ENCODE measurements around the gene HRH4.

Gene HRH4, protein sequence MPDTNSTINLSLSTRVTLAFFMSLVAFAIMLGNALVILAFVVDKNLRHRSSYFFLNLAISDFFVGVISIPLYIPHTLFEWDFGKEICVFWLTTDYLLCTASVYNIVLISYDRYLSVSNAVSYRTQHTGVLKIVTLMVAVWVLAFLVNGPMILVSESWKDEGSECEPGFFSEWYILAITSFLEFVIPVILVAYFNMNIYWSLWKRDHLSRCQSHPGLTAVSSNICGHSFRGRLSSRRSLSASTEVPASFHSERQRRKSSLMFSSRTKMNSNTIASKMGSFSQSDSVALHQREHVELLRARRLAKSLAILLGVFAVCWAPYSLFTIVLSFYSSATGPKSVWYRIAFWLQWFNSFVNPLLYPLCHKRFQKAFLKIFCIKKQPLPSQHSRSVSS

DNA sequence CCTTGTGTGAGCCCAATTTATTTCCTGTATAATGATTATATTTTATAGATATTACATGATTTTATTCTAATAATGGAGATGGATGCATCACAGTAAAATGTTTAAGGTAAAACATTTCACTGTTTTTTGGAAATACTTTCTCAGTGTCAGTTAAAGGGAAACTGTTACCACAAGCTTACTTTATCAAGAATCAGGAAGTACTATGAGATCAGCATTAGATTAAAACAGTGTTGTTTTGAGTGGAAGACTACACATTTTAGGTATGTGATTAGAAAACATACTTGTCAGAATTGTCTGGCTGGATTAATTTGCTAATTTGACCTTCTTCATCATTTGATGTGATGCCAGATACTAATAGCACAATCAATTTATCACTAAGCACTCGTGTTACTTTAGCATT lies at the start of gene HRH4:
HRH4 (plus strand) TSS at position 250 of the 400 bp plus-strand sequence; CDS start at position 342, 92 bp downstream.
- DNase-seq = no peak

DNA sequence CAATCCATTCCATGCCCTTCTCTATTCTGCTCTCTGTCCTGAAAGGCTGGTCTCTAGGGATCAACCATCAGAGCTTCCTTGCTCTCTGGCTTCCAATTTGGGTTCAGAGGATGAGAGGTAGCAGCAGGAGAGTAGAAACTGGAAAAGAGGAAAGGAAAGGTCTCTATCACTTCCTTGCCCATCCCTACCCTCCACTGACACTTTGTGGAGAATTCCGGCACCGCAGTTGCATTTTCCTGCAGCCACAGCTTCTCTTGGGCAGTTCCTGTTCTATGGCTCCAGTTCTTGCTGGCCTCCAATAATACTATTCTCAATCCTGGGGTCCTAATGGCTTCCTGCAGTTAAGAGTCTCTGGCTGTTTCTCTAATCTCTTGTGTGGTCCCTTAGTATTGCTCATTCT lies 47.3 kb upstream of the HRH4 start:
- DNase-seq = no peak

DNA sequence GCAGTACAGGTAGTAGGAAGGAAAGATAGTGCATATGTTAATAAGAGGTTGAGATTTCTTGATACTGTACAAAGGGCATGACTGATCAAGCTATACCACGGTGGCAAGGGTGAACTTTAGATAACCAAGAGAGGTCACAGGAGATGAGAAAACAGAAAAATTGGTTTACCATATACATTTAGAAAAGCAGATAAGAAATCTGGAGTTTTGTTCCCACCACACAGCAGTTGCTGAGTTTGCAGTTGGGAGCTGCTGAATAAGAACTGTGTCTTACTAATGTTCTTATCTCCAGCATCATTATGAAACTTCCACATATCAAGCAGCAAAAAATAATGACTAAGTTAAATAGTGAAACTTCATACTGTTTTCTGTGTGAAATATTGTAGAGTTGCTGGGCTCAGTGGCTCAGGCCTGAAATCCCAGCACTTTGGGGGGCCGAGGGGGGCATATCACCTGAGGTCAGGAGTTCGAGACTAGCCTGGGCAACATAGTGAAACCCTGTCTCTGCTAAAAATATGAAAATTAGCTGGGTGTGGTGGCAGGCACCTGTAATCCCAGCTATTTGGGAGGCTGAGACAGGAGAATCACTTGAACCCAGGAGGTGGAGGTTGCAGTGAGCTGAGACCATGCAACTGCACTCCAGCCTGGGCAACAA lies 46.0 kb upstream of the HRH4 start:
- no peak for DNase-seq

DNA sequence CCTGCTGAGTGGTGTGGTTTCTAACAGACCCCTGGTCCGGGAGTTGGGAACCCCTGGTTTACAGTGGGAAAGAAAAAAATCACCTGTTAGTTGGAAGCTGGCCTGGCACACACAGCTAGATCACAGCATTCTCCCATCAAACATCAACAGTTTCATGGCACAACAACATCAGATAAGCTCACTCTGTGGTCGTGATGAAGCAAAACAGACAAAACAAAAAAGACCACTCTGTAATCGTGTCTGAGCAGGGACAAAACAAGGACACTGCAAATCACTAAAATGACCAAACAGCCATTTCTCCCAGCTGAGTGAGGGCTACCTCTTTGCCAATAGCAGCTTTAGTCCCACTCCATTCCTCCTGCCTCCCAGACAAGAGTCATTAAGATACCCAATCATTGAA lies 43.0 kb upstream of the HRH4 start:
- DNase-seq = no peak

DNA sequence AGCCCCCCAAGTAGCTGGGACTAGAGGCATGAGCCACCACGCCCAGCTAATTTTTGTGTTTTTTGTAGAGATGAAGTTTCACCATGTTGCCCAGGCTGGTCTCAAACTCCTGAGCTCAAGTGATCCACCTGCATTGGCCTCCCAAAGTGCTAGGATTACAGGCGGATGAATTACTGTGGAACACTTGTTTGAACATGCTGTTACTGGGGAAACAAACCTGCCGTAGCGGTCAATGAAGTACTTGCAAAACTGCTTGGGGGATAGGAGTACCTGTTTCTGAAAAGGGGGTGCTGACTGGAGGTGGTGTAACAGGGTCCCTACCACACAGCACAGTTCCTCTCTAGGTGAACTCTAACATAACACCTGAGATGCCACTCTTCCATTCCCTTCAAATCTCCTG lies 39.9 kb upstream of the HRH4 start:
- DNase-seq = no peak

DNA sequence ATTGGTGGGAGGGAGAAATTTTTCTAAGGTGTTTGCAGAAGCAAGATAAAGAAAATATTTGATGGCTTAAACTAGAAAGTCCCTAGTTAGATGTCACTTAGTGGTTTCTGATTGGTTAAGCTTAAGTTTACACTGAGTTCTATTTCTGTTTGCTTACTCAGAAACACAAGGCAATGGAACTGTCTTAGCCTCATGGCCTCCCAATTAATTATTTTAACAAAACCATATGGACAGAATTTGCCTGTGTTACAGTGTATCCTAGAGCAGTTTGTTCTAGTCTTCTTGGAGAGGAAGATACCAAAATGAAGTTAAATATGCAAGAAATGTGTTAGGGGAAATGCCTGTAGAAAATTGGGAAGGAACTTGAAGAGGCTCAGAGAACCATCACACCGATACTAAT lies 38.6 kb upstream of the HRH4 start:
- no peak for DNase-seq

DNA sequence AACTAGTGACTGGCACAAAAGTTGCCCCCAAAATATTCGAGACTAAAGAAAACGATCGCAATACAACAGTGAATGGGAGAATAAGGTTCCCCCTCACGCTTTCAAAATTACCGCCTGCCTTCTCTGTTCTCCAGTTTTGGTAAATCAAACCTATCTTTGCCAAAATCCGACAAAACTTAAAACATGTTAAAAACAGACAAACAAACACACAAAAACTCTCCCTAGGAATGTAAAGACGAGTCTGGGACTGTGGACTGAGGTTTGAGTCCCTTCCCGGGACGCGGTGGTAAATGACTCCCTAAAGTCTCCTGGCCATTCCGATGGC lies 34.4 kb upstream of the HRH4 start:
- no peak for DNase-seq

DNA sequence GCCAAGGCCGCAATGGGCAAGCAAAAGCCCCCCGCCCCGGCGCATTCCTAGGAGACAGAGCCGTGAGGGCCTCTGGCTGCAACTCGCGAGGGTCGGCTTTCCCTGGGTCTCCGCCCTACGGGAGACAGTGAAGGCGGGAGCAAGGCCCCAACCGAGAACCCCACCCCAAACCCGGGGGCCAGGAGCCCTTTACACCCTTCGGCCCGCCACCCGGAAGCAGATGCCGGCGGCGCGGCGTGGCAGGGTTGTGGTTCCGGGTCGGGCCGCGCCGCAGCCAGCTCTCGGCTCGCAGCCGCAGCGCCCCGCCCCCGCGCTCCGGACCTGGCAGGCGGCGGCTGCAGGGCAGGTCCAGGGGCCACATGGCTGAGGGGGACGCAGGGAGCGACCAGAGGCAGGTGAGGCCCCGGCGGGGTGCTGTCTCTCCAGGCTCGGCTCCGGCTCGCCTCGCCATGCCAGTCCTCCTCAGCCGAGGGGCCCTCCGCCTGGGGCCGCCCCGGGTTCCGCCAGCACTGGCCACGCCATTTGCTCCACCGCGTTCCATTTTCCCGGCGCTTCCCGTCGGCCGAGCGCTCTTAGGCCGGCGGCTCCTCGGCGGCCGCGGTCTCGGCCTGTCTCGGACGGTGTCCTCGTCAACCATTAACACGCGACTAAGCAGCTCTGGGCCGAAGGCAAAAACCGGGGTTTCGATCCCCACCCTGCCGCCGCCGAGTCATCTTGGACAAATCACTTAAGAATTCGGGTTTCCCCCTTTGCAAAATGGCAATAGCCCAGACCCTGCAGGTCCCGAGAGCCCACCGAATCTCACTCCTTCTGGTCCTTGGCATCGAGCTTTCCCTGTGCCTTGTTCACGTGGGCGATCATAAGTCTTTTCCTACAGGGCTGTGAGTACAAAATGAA lies 33.8 kb upstream of the HRH4 start, which contains the start of gene IMPACT:
IMPACT (plus strand) TSS at position 273 of the 897 bp plus-strand sequence; CDS start at position 360, 87 bp downstream.
- DNase-seq = no peak

DNA sequence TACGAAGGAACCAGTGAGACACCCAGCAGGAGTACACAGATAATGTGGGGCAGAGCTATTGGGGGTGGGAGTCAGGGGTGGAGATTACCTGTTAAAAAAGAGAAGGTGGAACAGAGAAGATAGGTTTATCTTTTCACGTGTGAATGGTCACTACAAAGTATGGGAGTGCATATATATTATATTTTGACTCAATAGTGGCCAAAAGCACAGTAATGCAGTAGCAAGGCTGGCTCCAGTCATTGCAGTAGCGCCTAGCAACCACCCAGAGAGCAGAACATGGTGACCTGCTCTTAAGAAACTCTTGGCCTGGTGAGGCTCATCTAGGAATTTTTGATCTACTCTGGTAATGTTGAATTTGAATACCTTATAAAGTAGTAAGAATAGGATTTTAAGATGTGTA lies 33.0 kb upstream of the HRH4 start:
- DNase-seq = no peak

DNA sequence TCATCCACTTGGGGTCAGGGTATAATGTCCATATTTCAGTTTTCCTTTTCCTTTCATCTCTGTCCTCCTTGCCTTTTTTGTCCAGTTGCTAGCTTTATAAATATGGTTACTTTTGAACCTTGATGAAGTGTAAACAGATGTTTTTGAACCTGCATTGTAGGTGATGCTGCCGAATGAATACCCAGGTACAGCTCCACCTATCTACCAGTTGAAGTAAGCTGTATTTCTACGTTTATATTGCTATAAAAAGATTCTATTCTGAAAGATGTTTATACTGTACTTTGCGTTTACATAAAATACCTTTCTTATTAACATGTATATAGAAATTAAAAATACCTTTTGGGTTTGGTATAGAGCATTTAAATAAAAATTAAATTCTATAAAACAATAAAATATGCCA lies 31.7 kb upstream of the HRH4 start:
- no peak for DNase-seq

DNA sequence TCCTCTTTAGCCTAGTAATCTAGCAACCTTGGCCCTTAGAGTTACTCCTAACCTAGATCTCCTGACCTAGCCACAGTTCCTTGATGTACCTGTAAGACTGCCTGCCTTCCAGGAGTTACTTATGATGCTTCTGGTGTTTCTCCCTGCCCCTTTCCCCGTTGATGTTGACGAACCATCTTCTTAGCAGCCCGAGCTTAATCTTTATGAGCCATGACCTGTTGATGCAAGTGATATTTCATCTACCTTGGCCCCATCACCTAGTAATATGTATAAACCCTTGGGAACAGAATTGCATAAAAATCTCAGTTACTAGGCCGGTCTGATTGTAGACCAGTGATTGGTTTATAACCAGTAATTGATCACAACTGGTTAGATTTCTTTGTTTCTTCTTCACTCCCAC lies 31.2 kb upstream of the HRH4 start:
- DNase-seq = no peak

DNA sequence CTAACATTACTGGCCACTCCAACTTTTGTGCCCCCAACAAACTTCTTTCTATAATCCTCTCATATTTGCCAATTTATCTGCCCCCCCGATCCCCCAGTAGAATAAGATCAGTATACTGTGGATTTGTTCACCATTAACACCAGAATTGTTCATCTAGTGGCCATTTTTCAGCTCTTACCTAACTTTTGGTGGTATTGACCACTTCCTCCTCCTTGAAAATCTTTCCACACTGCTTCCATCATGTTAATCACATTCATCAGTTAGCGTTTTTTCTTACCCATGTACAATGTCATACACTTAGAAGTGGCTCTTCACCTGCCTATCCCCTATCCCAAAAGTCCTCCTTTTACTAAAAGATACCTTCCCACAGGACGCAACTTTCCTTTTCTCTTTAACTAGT lies 27.8 kb upstream of the HRH4 start:
- no peak for DNase-seq

DNA sequence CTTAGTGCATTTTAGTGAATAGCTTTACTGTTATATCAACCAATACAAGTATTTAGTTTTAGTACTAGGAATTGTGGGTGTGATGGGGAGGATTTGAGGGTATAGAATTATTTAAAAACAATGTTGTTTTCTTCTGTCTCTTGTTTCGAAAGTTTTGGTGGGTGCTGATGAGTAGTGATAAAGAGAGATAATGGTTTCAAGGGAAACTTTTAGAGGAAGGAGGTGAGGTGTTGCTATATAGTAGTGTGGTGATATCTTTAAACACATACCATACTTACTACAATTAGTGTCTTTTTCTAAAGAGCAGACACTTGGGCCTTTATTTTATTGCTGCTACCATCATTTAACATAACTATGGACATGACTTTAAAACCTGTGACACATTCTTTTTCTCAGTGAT lies 23.5 kb upstream of the HRH4 start:
- DNase-seq = no peak

DNA sequence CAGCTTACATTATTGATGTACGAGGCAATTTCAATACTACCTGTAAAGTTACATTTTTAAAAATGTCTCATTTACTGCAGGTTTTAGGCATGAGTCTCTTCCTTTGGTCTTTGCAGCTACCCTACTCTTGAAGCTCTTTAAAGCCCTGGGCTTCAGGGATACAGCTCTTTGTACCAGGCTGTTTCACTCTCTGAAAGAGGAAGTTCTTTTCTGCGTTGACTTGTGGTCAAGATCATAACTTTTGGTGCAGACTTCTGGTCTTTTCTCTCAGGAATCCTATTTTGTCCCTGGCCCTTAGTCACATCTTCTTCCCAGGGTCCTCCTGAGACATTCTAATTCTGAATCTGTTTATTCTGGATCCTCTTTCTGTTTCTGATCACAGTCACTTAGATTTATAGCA lies 16.6 kb upstream of the HRH4 start:
- DNase-seq = no peak

DNA sequence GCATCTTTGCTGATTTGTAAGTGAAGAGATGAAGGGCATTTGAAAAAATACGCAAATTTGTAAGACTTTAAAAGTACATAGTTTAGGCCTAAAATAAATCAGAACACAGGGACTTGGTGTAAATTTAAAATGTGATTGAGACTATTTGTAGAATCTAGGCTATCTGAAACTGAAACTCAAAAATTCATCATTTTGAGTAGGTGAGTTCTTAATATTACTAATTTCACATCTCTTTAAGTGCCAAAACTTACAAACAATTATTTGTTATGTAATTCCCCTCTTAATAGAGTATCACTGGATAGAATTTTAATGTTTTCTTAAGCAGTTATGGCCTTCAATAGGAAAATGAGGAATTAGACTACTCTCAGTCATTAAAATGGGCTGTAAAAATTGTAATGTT lies 14.0 kb upstream of the HRH4 start:
- DNase-seq = no peak

DNA sequence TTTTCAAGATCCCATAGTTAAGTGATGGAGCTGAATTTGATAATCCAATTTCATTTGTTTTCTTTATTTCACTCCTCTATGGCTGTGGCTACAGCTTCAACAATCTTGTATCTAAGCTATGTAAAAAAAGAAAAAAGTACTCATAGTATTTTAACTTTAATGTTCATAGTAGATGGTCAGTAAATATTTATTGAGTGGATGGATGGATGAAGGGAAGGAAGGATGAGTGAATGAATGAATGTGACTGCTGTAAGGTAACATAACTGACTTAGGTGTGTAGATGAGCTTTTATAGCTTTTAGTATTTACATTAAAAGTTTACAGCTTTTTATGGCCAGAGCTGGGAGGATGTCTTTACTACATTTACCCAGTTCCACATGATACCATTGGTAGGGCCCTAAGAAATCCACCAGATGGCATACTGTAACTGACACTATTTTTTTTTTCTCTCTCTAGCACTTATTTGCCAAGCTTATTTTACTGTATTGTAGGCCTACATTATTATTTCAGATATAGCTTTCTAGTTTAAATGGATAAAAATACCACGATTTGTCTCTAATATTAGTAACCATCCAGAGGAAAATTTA lies 13.4 kb upstream of the HRH4 start:
- no peak for DNase-seq

DNA sequence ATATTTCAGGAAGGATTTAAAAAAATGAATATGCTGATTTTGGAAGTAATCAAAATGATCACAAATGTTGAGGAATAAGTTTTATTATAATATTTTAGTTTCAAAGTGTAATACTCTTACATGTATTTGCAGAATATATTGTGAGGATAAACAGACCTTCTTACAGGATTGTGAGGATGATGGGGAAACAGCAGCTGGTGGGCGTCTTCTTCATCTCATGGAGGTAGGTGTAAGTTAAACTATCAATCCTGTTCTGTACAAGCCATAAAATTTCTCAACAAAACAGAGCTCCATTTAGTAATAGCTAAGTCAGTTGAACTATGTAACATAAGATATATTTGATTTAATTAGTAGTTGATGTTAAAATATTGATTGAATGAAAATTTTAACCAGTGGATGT lies 12.5 kb upstream of the HRH4 start:
- no peak for DNase-seq

DNA sequence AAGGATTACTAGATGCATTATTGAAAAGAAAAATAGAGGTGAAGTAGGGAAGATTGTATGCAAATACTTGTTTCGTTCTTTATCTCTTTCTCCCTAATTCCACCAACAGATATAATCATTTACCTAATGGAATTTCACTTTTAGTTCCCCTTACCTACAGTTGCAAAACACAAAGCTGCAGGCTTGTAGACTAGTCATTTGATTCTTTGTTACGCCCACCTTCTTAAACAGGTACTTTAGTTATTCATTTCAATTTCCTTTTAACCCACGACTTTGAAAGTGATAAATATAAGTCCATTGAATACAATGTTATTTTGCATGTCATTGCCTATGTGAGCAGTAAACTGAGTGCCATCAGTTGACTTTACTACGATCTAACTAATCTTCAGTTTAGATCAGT lies 3.9 kb upstream of the HRH4 start:
- DNase-seq = no peak

DNA sequence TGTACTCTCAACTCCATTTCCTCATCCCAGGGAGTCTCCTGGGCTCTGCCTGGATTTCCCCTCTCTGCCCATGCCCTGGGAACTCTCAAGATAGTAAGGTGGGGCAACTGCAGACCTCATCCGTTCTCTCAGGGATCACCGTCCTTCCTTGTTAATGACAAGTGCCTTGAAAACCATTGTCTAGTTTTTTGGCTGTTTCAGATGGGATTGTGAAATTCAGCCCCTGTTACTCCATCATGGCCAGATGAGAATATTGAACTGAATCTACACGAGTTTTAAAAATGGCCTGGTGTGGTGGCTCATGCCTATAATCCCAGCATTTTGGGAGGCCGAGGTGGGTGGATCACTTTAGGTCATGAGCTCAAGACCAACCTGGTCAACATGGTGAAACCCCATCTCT lies 665 bp upstream of the HRH4 start:
- DNase-seq = no peak

DNA sequence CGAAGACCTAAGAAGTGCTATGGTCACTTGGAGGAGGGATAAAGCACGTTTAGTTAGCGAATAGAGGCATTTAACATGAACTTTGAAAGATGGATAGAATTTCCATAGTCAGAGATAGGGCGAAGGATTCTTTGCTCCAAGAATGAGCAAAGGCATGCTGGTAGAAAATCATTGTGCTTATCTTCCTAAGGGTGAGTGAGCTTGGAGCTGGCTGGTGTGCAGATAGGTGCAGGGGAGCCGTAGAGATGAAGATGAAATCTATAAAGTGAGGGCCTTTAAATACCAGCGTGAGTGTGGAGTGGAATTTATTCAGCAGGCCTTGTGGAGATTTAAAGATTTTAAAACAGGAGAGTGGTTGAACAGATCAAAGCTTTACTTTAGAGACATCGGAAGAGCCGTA lies 1.6 kb downstream of the HRH4 start:
- DNase-seq = no peak

DNA sequence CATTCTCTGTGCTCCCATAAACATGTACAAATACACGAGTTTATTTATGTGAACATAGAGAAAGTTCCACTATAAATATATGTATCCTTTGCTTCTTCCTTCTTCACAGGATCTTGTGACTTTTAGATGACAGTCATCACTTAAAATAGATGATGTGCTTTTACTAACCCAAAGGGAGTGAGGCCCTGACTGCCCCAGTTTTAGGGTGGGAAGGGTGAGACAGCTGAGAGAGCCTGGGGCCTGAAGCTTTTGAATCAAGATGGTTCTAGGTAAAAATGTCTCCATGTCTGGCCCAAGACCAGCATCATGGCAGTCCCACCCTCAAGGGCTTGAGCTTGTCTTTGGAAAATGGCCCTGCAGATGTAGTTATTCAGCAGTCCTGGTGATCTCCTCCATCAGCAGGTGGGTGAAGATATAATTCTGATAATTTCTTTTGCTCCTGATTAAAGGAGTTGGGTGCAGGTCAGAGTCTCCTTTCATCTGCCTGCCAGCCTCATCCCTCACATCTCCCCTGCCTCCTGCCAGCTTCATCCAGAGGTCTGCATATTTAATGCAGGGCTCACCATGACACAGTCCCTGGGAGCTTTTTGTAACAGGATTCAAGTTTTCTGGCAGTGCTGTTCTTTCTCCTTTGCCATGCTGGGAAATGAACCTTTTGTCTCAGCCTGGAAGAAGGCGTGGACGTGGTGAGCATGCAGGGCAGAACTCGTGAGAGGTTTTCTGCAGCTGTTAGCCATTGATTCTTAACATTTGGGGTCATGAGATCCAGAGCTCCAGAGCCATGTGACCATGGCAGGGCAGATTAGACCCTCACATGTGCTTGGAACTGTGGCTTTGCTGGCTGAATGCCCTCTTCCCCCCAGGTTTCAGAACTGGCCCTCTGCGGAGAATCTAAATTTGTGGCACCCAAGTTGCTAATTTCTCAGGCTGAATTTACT lies 2.7 kb downstream of the HRH4 start:
- DNase-seq = no peak

DNA sequence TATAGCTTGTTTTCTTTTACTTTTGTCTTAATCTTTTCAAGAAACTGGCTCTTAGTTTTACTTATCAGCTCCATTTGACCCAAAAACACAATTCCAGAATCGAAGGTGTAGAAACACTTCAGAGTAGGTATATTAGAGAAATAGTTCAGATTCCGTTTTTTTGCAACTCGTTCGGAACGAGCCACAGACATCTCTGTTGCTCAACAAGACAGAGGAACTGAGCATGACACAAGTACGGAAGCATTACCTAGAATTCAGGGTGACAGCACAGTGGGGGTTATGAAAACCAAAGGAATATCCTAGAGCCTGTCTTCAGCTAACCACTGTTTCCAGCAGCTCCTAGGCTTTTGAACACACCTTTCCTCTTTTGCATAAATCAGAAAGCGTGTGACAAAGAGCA lies 5.0 kb downstream of the HRH4 start:
- no peak for DNase-seq
